HepG2 (cell line): ENCODE data around the gene RNF208. TPM values are rescaled to one million over a fixed set of nuclear protein-coding genes. Genes with fewer than 3 reads are reported as not detected.

ENCODE experiments used
- CHD4 ChIP-seq: fragments of 200-600 bp; sonication (generic); IDR thresholded peaks from 2 replicates; pipeline ENCODE4 v1.7.0; 2017; ENCODE audit warnings: mild to moderate bottlenecking, low read length, borderline replicate concordance
- FOXK2 ChIP-seq: fragments of 450-650 bp; IDR thresholded peaks from 2 replicates; pipeline ENCODE4 v1.6.1; 2016
- SMC3 ChIP-seq: IDR thresholded peaks from 2 replicates; pipeline ENCODE4 v1.6.1; 2011; ENCODE audit warnings: low read length, improper control_type of control experiment
- TEAD3 ChIP-seq: optimal IDR thresholded peaks from 2 replicates; pipeline ENCODE3; 2016; ENCODE audit warnings: borderline replicate concordance
- ZC3H4 ChIP-seq: sonication (generic); formaldehyde crosslinking; IDR thresholded peaks from 2 replicates; pipeline ENCODE4 v1.4.0; 2020; ENCODE audit warnings: missing genetic modification reagents, borderline replicate concordance
- ZNF280D ChIP-seq: sonication (generic); formaldehyde crosslinking; IDR thresholded peaks from 2 replicates; pipeline ENCODE4 v1.5.1; 2020; ENCODE audit warnings: mild to moderate bottlenecking, missing genetic modification reagents
- ZNF841 ChIP-seq: sonication (generic); formaldehyde crosslinking; IDR thresholded peaks from 2 replicates; pipeline ENCODE4 v1.8.1; 2023; ENCODE audit warnings: missing genetic modification reagents, borderline replicate concordance
- polyA plus RNA-seq, 8 experiments: library from polyadenylated mRNA; depleted of rRNA in 3 of 8; stranded (reverse) in 7 of 8; unstranded in 1 of 8; fragments of >200 nt; fragmentation: Illumina TruSeq in 4 of 8; extraction: Trizol in 4 of 8; gene quantifications; 2 replicates each; pipeline versions ENCODE4 v1.2.1 to v1.2.3, GENCODE V29; 2011 to 2016; ENCODE audit warnings: low read depth in 4 of 8, missing spikeins in 1 of 8, mixed read lengths in 1 of 8; ENCODE audit not compliant: insufficient read depth in 1 of 8
- total RNA-seq, 5 experiments: library from RNA; depleted of rRNA; stranded (reverse); fragments of >200 nt; fragmentation: Illumina TruSeq; extraction: Trizol; gene quantifications; 2 replicates each; pipeline ENCODE4 v1.2.3, GENCODE V29; 2016; ENCODE audit warnings: low read depth in 1 of 5
- TF ChIP-seq, protein P1 (sequence below): sonication (generic); formaldehyde crosslinking; IDR thresholded peaks from 2 replicates; pipeline ENCODE4 v1.5.1; 2020; ENCODE audit warnings: mild to moderate bottlenecking, moderate library complexity, missing genetic modification reagents
- TF ChIP-seq, protein P2 (sequence below): sonication (generic); formaldehyde crosslinking; IDR thresholded peaks from 2 replicates; pipeline ENCODE4 v1.4.0; 2020; ENCODE audit warnings: missing genetic modification reagents
- TF ChIP-seq, protein P3 (sequence below): sonication (generic); formaldehyde crosslinking; IDR thresholded peaks from 2 replicates; pipeline ENCODE4 v1.5.1; 2020; ENCODE audit warnings: mild to moderate bottlenecking, missing genetic modification reagents, moderate library complexity
- TF ChIP-seq, protein P4 (sequence below): sonication (generic); formaldehyde crosslinking; IDR thresholded peaks from 2 replicates; pipeline ENCODE4 v1.4.0; 2020; ENCODE audit warnings: mild to moderate bottlenecking, missing genetic modification reagents

The RNF208 gene
- total and polyA plus RNA-seq, 2 of the 13 experiments (the other 11 are each of a cell fraction or from before 2014, with no cell fraction given), result 1.6 to 2.1 TPM

DNA sequence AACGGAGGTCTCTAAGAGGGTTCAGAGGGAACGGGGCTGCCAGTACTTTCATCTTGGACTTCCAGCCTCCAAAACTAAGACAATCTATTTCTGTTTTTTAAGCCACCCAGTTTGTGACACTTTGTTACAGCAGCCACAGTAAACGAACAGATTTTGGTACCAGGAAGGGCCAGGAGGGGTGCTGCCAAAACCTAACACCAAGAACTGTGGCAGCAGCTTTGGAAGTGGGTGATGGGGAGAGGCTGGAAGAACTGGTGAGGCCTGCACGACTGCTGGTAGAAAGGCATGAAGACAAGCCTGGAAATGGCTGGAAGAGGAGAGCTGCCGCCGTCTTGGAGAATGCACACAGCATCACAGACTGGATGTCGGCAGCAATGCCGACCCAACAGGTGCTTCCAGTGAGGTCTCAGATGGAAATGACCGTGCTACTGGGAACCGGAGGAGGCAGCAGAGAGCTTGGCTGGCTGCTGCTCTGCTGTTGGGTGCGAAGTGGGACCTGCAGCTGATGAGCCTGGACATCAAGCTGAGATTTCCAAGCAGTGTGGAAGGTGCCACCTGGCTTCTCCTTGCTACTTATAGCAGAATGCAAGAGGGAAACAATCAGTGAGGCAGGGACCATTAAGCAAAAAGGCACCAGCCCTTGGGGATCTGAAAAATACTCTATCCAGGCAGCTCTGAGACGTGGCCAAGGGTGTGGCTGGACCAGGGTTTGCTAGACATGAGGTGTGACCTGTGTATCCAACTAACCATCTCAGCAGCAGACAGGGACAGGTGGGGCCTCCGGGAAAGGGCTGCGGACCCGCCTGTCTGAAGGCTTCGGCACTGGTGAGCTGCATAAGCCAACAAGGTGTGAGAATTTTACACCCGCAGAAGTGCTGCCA lies 45.5 kb downstream of the RNF208 start (continued):
- TF ChIP-seq, protein P1, sequence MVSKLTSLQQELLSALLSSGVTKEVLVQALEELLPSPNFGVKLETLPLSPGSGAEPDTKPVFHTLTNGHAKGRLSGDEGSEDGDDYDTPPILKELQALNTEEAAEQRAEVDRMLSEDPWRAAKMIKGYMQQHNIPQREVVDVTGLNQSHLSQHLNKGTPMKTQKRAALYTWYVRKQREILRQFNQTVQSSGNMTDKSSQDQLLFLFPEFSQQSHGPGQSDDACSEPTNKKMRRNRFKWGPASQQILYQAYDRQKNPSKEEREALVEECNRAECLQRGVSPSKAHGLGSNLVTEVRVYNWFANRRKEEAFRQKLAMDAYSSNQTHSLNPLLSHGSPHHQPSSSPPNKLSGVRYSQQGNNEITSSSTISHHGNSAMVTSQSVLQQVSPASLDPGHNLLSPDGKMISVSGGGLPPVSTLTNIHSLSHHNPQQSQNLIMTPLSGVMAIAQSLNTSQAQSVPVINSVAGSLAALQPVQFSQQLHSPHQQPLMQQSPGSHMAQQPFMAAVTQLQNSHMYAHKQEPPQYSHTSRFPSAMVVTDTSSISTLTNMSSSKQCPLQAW (CRISPR knock-in tag), result no peak
- TF ChIP-seq, protein P2, sequence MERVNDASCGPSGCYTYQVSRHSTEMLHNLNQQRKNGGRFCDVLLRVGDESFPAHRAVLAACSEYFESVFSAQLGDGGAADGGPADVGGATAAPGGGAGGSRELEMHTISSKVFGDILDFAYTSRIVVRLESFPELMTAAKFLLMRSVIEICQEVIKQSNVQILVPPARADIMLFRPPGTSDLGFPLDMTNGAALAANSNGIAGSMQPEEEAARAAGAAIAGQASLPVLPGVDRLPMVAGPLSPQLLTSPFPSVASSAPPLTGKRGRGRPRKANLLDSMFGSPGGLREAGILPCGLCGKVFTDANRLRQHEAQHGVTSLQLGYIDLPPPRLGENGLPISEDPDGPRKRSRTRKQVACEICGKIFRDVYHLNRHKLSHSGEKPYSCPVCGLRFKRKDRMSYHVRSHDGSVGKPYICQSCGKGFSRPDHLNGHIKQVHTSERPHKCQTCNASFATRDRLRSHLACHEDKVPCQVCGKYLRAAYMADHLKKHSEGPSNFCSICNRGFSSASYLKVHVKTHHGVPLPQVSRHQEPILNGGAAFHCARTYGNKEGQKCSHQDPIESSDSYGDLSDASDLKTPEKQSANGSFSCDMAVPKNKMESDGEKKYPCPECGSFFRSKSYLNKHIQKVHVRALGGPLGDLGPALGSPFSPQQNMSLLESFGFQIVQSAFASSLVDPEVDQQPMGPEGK, result 0 out of 2 replicates have a peak, but pooled peaks have one; percentile 21
- TF ChIP-seq SMC3, result 0 out of 2 replicates have a peak, but pooled peaks have one; percentile 20
- TF ChIP-seq, protein P3, sequence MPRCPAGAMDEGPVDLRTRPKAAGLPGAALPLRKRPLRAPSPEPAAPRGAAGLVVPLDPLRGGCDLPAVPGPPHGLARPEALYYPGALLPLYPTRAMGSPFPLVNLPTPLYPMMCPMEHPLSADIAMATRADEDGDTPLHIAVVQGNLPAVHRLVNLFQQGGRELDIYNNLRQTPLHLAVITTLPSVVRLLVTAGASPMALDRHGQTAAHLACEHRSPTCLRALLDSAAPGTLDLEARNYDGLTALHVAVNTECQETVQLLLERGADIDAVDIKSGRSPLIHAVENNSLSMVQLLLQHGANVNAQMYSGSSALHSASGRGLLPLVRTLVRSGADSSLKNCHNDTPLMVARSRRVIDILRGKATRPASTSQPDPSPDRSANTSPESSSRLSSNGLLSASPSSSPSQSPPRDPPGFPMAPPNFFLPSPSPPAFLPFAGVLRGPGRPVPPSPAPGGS (CRISPR knock-in tag), result no peak
- TF ChIP-seq FOXK2, result no peak
- 0 out of 2 replicates have a peak, but pooled peaks have one; percentile 22 for TF ChIP-seq ZNF280D (CRISPR knock-in tag)
- TF ChIP-seq TEAD3 (CRISPR knock-in tag), result peak; percentile 45
- TF ChIP-seq ZNF841 (CRISPR knock-in tag), result no peak
- TF ChIP-seq CHD4, result no peak
- TF ChIP-seq, protein P4, sequence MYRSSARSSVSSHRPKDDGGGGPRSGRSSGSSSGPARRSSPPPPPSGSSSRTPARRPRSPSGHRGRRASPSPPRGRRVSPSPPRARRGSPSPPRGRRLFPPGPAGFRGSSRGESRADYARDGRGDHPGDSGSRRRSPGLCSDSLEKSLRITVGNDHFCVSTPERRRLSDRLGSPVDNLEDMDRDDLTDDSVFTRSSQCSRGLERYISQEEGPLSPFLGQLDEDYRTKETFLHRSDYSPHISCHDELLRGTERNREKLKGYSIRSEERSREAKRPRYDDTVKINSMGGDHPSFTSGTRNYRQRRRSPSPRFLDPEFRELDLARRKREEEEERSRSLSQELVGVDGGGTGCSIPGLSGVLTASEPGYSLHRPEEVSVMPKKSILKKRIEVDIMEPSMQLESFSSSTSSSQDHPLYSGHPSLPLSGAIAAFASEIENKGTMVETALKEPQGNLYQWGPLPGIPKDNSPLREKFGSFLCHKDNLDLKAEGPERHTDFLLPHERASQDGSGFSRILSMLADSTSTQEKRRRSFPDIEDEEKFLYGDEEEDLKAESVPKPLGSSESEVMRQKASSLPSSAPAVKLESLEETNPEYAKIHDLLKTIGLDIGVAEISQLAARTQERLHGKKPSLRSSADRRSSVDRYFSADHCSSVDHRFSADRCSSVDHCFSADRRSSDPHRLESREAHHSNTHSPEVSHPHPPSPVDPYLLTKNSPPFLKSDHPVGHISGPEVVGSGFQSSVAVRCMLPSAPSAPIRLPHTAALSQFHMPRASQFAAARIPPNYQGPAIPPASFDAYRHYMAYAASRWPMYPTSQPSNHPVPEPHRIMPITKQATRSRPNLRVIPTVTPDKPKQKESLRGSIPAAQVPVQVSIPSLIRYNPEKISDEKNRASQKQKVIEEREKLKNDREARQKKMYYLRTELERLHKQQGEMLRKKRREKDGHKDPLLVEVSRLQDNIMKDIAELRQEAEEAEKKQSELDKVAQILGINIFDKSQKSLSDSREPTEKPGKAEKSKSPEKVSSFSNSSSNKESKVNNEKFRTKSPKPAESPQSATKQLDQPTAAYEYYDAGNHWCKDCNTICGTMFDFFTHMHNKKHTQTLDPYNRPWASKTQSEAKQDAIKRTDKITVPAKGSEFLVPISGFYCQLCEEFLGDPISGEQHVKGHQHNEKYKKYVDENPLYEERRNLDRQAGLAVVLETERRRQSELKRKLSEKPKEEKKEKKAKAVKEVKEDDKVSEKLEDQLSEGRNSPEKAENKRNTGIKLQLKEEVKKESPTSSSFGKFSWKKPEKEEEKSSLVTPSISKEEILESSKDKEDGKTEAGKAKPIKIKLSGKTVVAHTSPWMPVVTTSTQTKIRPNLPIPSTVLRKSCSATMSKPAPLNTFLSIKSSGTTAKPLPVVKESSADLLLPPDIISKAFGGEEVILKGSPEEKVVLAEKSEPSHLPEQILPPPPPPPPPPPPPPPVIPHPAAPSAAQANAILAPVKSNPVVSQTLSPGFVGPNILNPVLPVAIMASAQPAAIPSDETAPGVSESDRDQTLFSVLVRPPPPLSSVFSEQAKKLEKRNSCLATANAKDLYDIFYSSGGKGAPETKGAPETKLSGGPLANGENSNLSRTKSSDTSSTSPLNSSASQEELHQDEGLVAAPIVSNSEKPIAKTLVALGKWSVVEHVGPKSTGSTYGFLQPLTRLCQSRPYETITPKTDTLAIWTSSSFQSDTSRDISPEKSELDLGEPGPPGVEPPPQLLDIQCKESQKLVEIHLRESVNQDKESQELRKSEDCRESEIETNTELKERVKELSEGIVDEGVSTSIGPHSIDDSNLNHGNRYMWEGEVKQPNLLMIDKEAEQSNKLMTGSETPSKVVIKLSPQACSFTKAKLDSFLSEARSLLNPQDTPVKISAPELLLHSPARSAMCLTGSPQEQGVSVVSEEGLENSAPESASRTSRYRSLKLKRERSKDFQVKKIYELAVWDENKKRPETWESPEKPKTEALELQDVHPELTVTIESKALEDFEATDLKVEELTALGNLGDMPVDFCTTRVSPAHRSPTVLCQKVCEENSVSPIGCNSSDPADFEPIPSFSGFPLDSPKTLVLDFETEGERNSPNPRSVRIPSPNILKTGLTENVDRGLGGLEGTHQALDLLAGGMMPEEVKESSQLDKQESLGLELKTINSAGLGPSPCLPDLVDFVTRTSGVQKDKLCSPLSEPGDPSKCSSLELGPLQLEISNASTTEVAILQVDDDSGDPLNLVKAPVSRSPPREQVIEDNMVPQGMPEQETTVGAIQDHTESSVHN, result no peak
- no peak for TF ChIP-seq ZC3H4 (CRISPR knock-in tag)
